Suprapubic skin (tissue), 4 donors: ENCODE results near the gene ADAMTSL2.

ENCODE experiments used
- CTCF ChIP-seq, 2 donors: fragments of 200-600 bp in 1 of 2; fragments of 450-650 bp in 1 of 2; sonication (generic) in 1 of 2; IDR thresholded peaks; one replicate each; pipeline ENCODE4 v1.5.1; 2016 to 2019; ENCODE audit warnings: antibody characterized with exemption in 2 of 2, mild to moderate bottlenecking in 1 of 2, moderate library complexity in 1 of 2
- POLR2A ChIP-seq, 2 donors: fragments of 450-650 bp; IDR thresholded peaks; one replicate each; pipeline ENCODE4 v1.6.1; 2017; ENCODE audit warnings: antibody characterized with exemption in 2 of 2, mild to moderate bottlenecking in 2 of 2, moderate library complexity in 2 of 2
- POLR2AphosphoS5 ChIP-seq, 3 donors: sonication (generic); formaldehyde crosslinking; IDR thresholded peaks; one replicate each; pipeline ENCODE4 v1.6.1; 2017; ENCODE audit warnings: antibody characterized with exemption in 3 of 3

GRCh38 chr9:133574771-133575170 is 40.3 kb downstream of the ADAMTSL2 start:
- TF ChIP-seq POLR2A (IDR thresholded peaks at IDR 0.05) (no peak), CTCF (IDR thresholded peaks at IDR 0.05) (no peak), POLR2AphosphoS5 (IDR thresholded peaks at IDR 0.05) (no peak)
